ENCODE measurements around the gene IL22RA2.

DNA sequence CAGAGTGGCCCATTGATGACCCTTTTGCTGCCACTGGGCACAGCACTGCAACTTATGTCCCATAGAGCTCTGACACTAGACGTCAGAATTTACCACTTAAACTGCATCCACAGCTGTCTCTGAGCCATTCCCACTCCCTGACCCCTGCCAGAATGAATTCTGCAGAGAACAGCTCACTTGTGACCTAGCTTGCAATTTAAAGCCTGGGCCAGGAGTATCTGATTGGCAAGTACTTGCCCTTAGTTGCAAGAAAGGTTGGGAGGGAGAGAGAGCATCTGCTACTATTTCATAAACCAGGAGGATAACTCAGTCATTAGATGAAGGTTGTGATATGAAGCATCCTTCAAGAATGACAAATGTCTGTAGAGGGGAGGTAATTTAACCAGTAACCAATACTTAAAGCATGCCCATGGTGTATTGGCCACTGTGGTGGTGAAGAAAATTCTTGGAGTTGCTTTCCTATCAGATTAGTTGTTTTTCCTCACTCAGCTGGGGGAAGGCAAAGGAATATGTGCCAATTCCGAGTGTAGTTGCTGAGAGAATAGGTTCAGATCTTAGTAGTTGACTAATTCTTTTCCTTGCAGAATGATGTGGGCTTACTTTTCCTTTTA lies 46.5 kb downstream of the IL22RA2 start:
- TF ChIP-seq, protein P1, sequence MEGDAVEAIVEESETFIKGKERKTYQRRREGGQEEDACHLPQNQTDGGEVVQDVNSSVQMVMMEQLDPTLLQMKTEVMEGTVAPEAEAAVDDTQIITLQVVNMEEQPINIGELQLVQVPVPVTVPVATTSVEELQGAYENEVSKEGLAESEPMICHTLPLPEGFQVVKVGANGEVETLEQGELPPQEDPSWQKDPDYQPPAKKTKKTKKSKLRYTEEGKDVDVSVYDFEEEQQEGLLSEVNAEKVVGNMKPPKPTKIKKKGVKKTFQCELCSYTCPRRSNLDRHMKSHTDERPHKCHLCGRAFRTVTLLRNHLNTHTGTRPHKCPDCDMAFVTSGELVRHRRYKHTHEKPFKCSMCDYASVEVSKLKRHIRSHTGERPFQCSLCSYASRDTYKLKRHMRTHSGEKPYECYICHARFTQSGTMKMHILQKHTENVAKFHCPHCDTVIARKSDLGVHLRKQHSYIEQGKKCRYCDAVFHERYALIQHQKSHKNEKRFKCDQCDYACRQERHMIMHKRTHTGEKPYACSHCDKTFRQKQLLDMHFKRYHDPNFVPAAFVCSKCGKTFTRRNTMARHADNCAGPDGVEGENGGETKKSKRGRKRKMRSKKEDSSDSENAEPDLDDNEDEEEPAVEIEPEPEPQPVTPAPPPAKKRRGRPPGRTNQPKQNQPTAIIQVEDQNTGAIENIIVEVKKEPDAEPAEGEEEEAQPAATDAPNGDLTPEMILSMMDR (IDR thresholded peaks at IDR 0.05): no peak
- TF ChIP-seq POLR2A (IDR thresholded peaks at IDR 0.05; ENCODE audit: low read depth): no peak
- TF ChIP-seq POLR2AphosphoS5 (IDR thresholded peaks at IDR 0.05): no peak
